ENCODE results near the gene ZNF783. TPM values are rescaled to one million over a fixed set of nuclear protein-coding genes. Genes with fewer than 3 reads are reported as not detected.

Gene ZNF783
- total and polyA plus RNA-seq, 9 donors: 5.5 to 27.6 (median 17.0) TPM

Small RNA genes lying within 50 kb of the gene (small RNA-seq; reads per million reads assigned to genes)
- not detected for gene AC004941.2

Other genes with a start within 250 kb of the ZNF783 start
- gene PDIA4, start 233.7 kb upstream of the ZNF783 start, total RNA-seq: 100 to 1,000 TPM in 2 of 7 donors, 10 to 100 TPM in 5; 49.6 to 130 (median 72.4) TPM
- 10 to 100 TPM; 52.2 to 78.5 TPM for gene PDIA4, start 233.7 kb upstream of the ZNF783 start, polyA plus RNA-seq
- 10 to 100 TPM in 2 of 7 donors, 1 to 10 TPM in 5; 3.9 to 11.6 (median 8.7) TPM for gene ZNF786, start 171.5 kb upstream of the ZNF783 start, total RNA-seq
- 1 to 10 TPM; 4.3 to 5.3 TPM for gene ZNF786, start 171.5 kb upstream of the ZNF783 start, polyA plus RNA-seq
- 1 to 10 TPM; 1.4 to 4.7 (median 3.8) TPM for gene ZNF425, start 135.9 kb upstream of the ZNF783 start, total RNA-seq
- 1 to 10 TPM; 2.9 to 9.0 TPM for gene ZNF425, start 135.9 kb upstream of the ZNF783 start, polyA plus RNA-seq
- 10 to 100 TPM; 14.9 to 20.6 (median 19.4) TPM for gene ZNF398, start 114.7 kb upstream of the ZNF783 start, total RNA-seq
- gene ZNF398, start 114.7 kb upstream of the ZNF783 start, polyA plus RNA-seq: 1 to 10 TPM; 5.0 to 9.3 TPM
- 10 to 100 TPM; 14.0 to 30.2 (median 24.5) TPM for gene ZNF282, start 66.7 kb upstream of the ZNF783 start, total RNA-seq
- 10 to 100 TPM in 1 of 2 donors, 1 to 10 TPM in 1; 8.0 to 17.6 TPM for gene ZNF282, start 66.7 kb upstream of the ZNF783 start, polyA plus RNA-seq
- 10 to 100 TPM in 5 of 7 donors, 1 to 10 TPM in 2; 5.4 to 16.0 (median 11.8) TPM for gene ZNF212, start 22.5 kb upstream of the ZNF783 start, total RNA-seq
- 10 to 100 TPM in 1 of 2 donors, 1 to 10 TPM in 1; 7.0 to 11.0 TPM for gene ZNF212, start 22.5 kb upstream of the ZNF783 start, polyA plus RNA-seq
- 10 to 100 TPM in 5 of 7 donors, 1 to 10 TPM in 2; 5.6 to 20.4 (median 15.8) TPM for gene ZNF777, start 198.9 kb downstream of the ZNF783 start, total RNA-seq
- 10 to 100 TPM in 1 of 2 donors, 1 to 10 TPM in 1; 3.8 to 13.7 TPM for gene ZNF777, start 198.9 kb downstream of the ZNF783 start, polyA plus RNA-seq
- gene ZNF746, start 235.6 kb downstream of the ZNF783 start, total RNA-seq: 10 to 100 TPM; 13.1 to 19.3 (median 17.4) TPM
- 1 to 10 TPM; 5.9 to 9.2 TPM for gene ZNF746, start 235.6 kb downstream of the ZNF783 start, polyA plus RNA-seq

Data from ovary (tissue), 9 donors.